GM18907 (cell line): Measurements from ENCODE around the gene SMIM36.
"Not testable (repeated sequence)": the region's sequence is repeated elsewhere in the genome, so short reads cannot be mapped to it uniquely, and the experiment has no call there.

ENCODE experiments used
- ATAC-seq: cut with Tn5 transposase; IDR thresholded peaks from one replicate; pipeline ENCODE4 v1.9.1; 2021; ENCODE audit warnings: mild to moderate bottlenecking, moderate library complexity; ENCODE audit not compliant: unreplicated experiment

The SMIM36 gene

GRCh38 chr17:55436224-55437158 is 74.8 kb downstream of the SMIM36 start:
- ATAC-seq = peak; percentile 20

- no peak for ATAC-seq
These were observed 75.8 kb downstream of the SMIM36 start for GRCh38 chr17:55435408-55435807.

- no peak for ATAC-seq
These were observed 76.5 kb downstream of the SMIM36 start for GRCh38 chr17:55434721-55435120.

GRCh38 chr17:55433629-55434422 is 77.4 kb downstream of the SMIM36 start:
- no peak for ATAC-seq

- ATAC-seq = no peak
These were observed 78.1 kb downstream of the SMIM36 start for GRCh38 chr17:55433029-55433628.

- ATAC-seq = no peak
These were observed 78.8 kb downstream of the SMIM36 start for GRCh38 chr17:55432358-55433028.

GRCh38 chr17:55431914-55432313 is 79.3 kb downstream of the SMIM36 start:
- ATAC-seq = not testable (repeated sequence)

GRCh38 chr17:55430541-55431288 is 80.5 kb downstream of the SMIM36 start:
- no peak for ATAC-seq

GRCh38 chr17:55427587-55427882 is 83.7 kb downstream of the SMIM36 start:
- ATAC-seq = peak; percentile 39

- ATAC-seq = peak; percentile 74
These were observed 84.2 kb downstream of the SMIM36 start for GRCh38 chr17:55426851-55427586.

GRCh38 chr17:55424893-55425540 is 86.2 kb downstream of the SMIM36 start:
- ATAC-seq = no peak

- no peak for ATAC-seq
These were observed 87.7 kb downstream of the SMIM36 start for GRCh38 chr17:55423535-55423934.

- ATAC-seq = not testable (repeated sequence)
These were observed 88.5 kb downstream of the SMIM36 start for GRCh38 chr17:55422828-55423164.

- ATAC-seq = peak; percentile 27
These were observed 89.9 kb downstream of the SMIM36 start, which contains the start of gene MMD for GRCh38 chr17:55421179-55421934. TSS of gene MMD (minus strand) at chr17:55421835. CDS start at chr17:55421695, 140 bp downstream.

GRCh38 chr17:55420776-55421178 is 90.5 kb downstream of the SMIM36 start:
- peak; percentile 14 for ATAC-seq

GRCh38 chr17:55420067-55420775 is 91.0 kb downstream of the SMIM36 start:
- ATAC-seq = peak; percentile 40

GRCh38 chr17:55418369-55419268 is 92.6 kb downstream of the SMIM36 start:
- ATAC-seq = no peak
